ENCODE results near the gene DGKQ. TPM values are rescaled to one million over a fixed set of nuclear protein-coding genes. Genes with fewer than 3 reads are reported as not detected.
"Not testable (repeated sequence)": the region's sequence is repeated elsewhere in the genome, so short reads cannot be mapped to it uniquely, and the experiment has no call there.

DGKQ gene
- total RNA-seq, 2 experiments from 2014 or later: 14.3 to 16.7 TPM

DNA sequence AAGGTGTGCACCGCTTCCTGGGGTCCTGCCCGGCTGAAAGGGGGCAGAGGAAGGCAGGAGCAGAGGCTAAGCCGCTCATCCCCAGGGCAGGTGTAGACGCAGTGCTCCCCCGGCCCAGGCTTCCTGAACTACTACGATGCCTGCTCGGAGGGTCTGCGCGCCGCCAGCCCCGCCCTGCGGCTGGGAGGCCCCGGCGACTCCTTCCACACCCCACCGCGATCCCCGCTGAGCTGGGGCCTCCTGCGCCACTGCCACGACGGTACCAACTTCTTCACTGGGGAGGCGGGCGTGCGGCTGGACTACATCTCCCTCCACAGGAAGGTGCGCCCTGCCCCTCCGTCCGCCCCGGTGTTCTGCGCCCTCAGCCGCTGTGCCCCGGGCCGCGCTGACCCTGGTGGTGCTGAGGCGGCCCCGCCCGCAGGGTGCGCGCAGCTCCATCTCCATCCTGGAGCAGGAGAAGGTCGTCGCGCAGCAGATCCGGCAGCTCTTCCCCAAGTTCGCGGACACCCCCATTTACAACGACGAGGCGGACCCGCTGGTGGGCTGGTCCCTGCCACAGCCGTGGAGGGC is 28.3 kb upstream of the DGKQ start:
- ChIA-PET CTCF (interaction anchor here (2.0 kb wide), 1 partner anchor 14 kb away, joined by 5 read pairs; no protein-coding TSS in a partner anchor), POLR2A (interaction anchor here (1.3 to 1.6 kb wide), 2 partner anchors 8 to 70 kb away, joined by 3 to 4 read pairs; partner anchors contain the start of genes GAK and TMEM175)
- H3K27me3 Mint-ChIP-seq: peaks cover 45% of the 10 kb centered on the region

DNA sequence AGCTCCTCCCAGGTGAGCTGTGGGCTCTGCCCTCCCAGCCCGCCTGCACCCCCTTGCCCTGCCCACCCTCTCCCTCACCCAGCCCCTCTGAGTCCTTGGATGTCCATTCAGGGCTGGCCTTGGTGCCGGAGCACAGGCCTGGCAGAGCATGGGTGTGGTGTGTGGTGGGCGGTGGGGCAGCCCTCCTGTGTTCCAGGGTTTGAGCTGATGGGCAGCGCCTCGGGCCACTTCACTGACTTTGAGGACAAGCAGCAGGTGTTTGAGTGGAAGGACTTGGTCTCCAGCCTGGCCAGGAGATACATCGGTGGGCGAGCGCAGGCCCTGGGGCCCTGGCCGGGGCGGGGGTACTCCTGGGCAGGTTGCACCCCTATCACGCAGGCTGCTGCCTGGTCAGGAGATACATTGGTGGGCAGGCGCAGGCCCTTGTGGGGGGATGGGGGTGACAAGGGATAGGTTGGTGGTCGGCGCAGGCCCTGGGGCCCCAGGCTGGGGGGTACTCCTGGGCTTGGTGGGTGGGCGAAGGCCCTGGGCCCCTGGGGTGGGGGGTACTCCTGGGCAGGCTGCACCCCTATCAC is 27.4 kb upstream of the DGKQ start:
- peaks cover 41% of the 10 kb centered on the region for H3K27me3 Mint-ChIP-seq
- TF ChIP-seq, protein P1, sequence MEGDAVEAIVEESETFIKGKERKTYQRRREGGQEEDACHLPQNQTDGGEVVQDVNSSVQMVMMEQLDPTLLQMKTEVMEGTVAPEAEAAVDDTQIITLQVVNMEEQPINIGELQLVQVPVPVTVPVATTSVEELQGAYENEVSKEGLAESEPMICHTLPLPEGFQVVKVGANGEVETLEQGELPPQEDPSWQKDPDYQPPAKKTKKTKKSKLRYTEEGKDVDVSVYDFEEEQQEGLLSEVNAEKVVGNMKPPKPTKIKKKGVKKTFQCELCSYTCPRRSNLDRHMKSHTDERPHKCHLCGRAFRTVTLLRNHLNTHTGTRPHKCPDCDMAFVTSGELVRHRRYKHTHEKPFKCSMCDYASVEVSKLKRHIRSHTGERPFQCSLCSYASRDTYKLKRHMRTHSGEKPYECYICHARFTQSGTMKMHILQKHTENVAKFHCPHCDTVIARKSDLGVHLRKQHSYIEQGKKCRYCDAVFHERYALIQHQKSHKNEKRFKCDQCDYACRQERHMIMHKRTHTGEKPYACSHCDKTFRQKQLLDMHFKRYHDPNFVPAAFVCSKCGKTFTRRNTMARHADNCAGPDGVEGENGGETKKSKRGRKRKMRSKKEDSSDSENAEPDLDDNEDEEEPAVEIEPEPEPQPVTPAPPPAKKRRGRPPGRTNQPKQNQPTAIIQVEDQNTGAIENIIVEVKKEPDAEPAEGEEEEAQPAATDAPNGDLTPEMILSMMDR (IDR thresholded peaks at IDR 0.05): no peak
- H3K4me3 Mint-ChIP-seq: no peak overlapping the region
- no peaks in the 10 kb centered on the region for H3K36me3 Mint-ChIP-seq (ENCODE audit: low read depth)
- ChIA-PET POLR2A (no interaction called here), CTCF (no interaction called here)
- ATAC-seq (no peak), DNase-seq (no peak)
- no peaks in the 10 kb centered on the region for H3K4me1 Mint-ChIP-seq (ENCODE audit: low read depth)
- no peaks in the 10 kb centered on the region for H3K9me3 Mint-ChIP-seq
- intact Hi-C loops (cut with micrococcal nuclease): no loop called here
- no peak overlapping the region for H3K27ac Mint-ChIP-seq

More for the DNA sequence above, 28.3 kb upstream of the DGKQ start:
- Mint-ChIP-seq H3K36me3 (ENCODE audit: low read depth) (no peaks in the 10 kb centered on the region), H3K9me3 (no peaks in the 10 kb centered on the region), H3K4me1 (ENCODE audit: low read depth) (no peaks in the 10 kb centered on the region), H3K27ac (no peak overlapping the region), H3K4me3 (no peak overlapping the region)
- TF ChIP-seq, protein P1 (IDR thresholded peaks at IDR 0.05): no peak
- no peak for ATAC-seq
- DNase-seq: no peak
- intact Hi-C loops (cut with micrococcal nuclease): no loop called here

DNA sequence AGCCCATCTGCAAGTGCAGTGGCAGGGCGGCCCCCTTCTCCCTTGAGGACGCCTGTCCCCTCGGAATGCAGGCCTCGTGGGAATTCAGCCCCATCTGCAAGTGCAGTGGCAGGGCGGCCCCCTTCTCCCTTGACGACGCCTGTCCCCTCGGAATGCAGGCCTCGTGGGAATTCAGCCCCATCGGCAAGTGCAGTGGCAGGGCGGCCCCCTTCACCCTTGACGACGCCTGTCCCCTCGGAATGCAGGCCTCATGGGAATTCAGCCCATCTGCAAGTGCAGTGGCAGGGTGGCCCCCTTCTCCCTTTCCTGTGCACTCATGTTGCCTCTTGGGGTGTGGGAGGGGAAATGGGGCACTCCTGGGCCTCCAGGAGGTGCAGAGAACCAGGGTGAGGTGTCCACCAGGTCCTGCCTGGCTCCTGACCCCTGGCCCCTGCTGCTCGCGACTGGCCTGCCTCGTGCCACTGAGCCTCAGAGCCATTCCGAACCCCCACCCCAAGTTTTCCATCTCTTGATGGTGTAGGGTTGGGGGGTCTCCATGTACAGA is 26.6 kb upstream of the DGKQ start:
- H3K4me1 Mint-ChIP-seq (ENCODE audit: low read depth): no peaks in the 10 kb centered on the region
- intact Hi-C loops (cut with micrococcal nuclease): no loop called here
- DNase-seq (no peak), ATAC-seq (no peak)
- H3K27ac Mint-ChIP-seq: no peak overlapping the region
- no peaks in the 10 kb centered on the region for H3K36me3 Mint-ChIP-seq (ENCODE audit: low read depth)
- no peaks in the 10 kb centered on the region for H3K9me3 Mint-ChIP-seq
- CTCF ChIA-PET: no interaction called here
- POLR2A ChIA-PET: no interaction called here
- TF ChIP-seq, protein P1 (IDR thresholded peaks at IDR 0.05): no peak
- H3K4me3 Mint-ChIP-seq: no peak overlapping the region
- peaks cover 37% of the 10 kb centered on the region for H3K27me3 Mint-ChIP-seq

DNA sequence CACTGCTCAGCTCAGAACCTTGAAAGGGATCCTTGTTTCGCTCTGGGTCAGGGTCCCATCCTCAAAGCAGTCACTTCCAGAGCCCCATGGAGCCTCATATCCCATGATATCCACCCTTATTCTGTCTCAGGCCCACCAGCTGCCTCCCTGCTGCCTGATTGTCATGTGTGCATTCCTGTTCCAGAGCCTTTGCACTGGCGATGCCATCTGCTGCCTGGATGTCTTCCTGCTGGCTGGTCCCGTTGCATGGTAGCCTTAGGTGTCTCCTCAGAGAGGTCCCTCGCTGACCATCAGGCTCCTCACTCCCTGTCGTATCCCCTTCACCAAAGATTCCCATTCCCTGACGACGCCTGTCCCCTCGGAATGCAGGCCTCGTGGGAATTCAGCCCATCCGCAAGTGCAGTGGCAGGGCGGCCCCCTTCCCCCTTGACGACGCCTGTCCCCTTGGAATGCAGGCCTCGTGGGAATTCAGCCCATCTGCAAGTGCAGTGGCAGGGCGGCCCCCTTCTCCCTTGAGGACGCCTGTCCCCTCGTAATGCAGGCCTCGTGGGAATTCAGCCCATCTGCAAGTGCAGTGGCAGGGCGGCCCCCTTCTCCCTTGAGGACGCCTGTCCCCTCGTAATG is 26.0 kb upstream of the DGKQ start:
- H3K9me3 Mint-ChIP-seq; DNase-seq; intact Hi-C loops (cut with micrococcal nuclease); POLR2A ChIA-PET; ATAC-seq; H3K4me1 Mint-ChIP-seq (ENCODE audit: low read depth); H3K27ac Mint-ChIP-seq; H3K4me3 Mint-ChIP-seq; H3K36me3 Mint-ChIP-seq (ENCODE audit: low read depth): not testable (repeated sequence)
- CTCF ChIA-PET: interaction anchor here (0.9 kb wide), 1 partner anchor 12 kb away, joined by 3 read pairs; no protein-coding TSS in a partner anchor
- peaks cover 32% of the 10 kb centered on the region for H3K27me3 Mint-ChIP-seq

GRCh38 chr4:998096-998691 is 24.8 kb upstream of the DGKQ start:
- TF ChIP-seq, protein P1 (IDR thresholded peaks at IDR 0.05): no peak
- no peak for ATAC-seq
- H3K4me3 Mint-ChIP-seq: no peak overlapping the region
- intact Hi-C loops (cut with micrococcal nuclease): no loop called here
- POLR2A ChIA-PET: no interaction called here
- CTCF ChIA-PET: interaction anchor here (0.9 kb wide), 1 partner anchor 11 kb away, joined by 3 read pairs; no protein-coding TSS in a partner anchor
- no peak for DNase-seq
- H3K27me3 Mint-ChIP-seq: peaks cover 27% of the 10 kb centered on the region
- no peaks in the 10 kb centered on the region for H3K36me3 Mint-ChIP-seq (ENCODE audit: low read depth)
- H3K9me3 Mint-ChIP-seq: no peaks in the 10 kb centered on the region
- no peaks in the 10 kb centered on the region for H3K4me1 Mint-ChIP-seq (ENCODE audit: low read depth)
- H3K27ac Mint-ChIP-seq: no peak overlapping the region
